H9 (cell line): ENCODE results near the gene NEK6. TPM values are rescaled to one million over a fixed set of nuclear protein-coding genes. Genes with fewer than 3 reads are reported as not detected.

ENCODE experiments used
- DNase-seq: peaks from one replicate; pipeline ENCODE4 v3.0.0-alpha.2; 2017
- H2AFZ ChIP-seq: one replicate; pipeline ENCODE4 v1.6.1; 2013; ENCODE audit warnings: mild to moderate bottlenecking, low read length, control low read depth, moderate library complexity
- H2AK5ac ChIP-seq: 2 replicates; pipeline ENCODE4 v1.6.1; 2013; ENCODE audit warnings: low read length, control low read depth, mixed read lengths; ENCODE audit not compliant: insufficient read length
- H2BK120ac ChIP-seq: one replicate; pipeline ENCODE4 v1.6.1; 2013; ENCODE audit warnings: low read depth, mild to moderate bottlenecking, low read length, control low read depth, inconsistent platforms; ENCODE audit not compliant: poor library complexity, severe bottlenecking
- H2BK12ac ChIP-seq: 2 replicates; pipeline ENCODE4 v1.6.1; 2013; ENCODE audit warnings: low read length, control low read depth, mixed read lengths, low read depth; ENCODE audit not compliant: insufficient read length
- H2BK15ac ChIP-seq: 2 replicates; pipeline ENCODE4 v1.6.1; 2013; ENCODE audit warnings: low read depth, low read length, control low read depth
- H2BK20ac ChIP-seq: one replicate; pipeline ENCODE4 v1.6.1; 2013; ENCODE audit warnings: low read depth, mild to moderate bottlenecking, low read length, control low read depth, inconsistent platforms; ENCODE audit not compliant: poor library complexity, severe bottlenecking
- H2BK5ac ChIP-seq: 2 replicates; pipeline ENCODE4 v1.6.1; 2013; ENCODE audit warnings: low read length, control low read depth, mixed read lengths; ENCODE audit not compliant: insufficient read length
- H3K14ac ChIP-seq: 2 replicates; pipeline ENCODE4 v1.6.1; 2013; ENCODE audit warnings: low read length, control low read depth; ENCODE audit not compliant: insufficient read depth
- H3K18ac ChIP-seq: 2 replicates; pipeline ENCODE4 v1.6.1; 2013; ENCODE audit warnings: low read depth, mild to moderate bottlenecking, mixed read lengths, low read length, control low read depth; ENCODE audit not compliant: insufficient read length
- H3K23ac ChIP-seq: 2 replicates; pipeline ENCODE4 v1.6.1; 2013; ENCODE audit warnings: low read length, control low read depth, mixed read lengths, low read depth; ENCODE audit not compliant: insufficient read length
- H3K23me2 ChIP-seq: 2 replicates; pipeline ENCODE4 v1.6.1; 2013; ENCODE audit warnings: low read depth, mild to moderate bottlenecking, mixed read lengths, low read length, control low read depth; ENCODE audit not compliant: insufficient read length, poor library complexity, severe bottlenecking
- H3K27ac ChIP-seq: 2 replicates; pipeline ENCODE4 v1.5.1; 2013; ENCODE audit warnings: low read length, control low read depth, mixed read lengths, low read depth; ENCODE audit not compliant: insufficient read length
- H3K27me3 ChIP-seq: 2 replicates; pipeline ENCODE4 v1.6.1; 2013; ENCODE audit warnings: low read length, control low read depth, inconsistent platforms; ENCODE audit not compliant: insufficient read depth
- H3K4ac ChIP-seq: 2 replicates; pipeline ENCODE4 v1.6.1; 2013; ENCODE audit warnings: low read depth, mild to moderate bottlenecking, control low read depth, inconsistent platforms, low read length, moderate library complexity
- H3K4me1 ChIP-seq: 2 replicates; pipeline ENCODE4 v1.6.1; 2013; ENCODE audit warnings: low read length, control low read depth, inconsistent platforms; ENCODE audit not compliant: insufficient read depth
- H3K4me2 ChIP-seq: 2 replicates; pipeline ENCODE4 v1.6.1; 2013; ENCODE audit warnings: low read length, control low read depth, mixed read lengths; ENCODE audit not compliant: insufficient read length, insufficient read depth
- H3K56ac ChIP-seq: 2 replicates; pipeline ENCODE4 v1.6.1; 2013; ENCODE audit warnings: low read depth, mild to moderate bottlenecking, mixed read lengths, low read length, control low read depth; ENCODE audit not compliant: insufficient read length
- H3K79me1 ChIP-seq: 2 replicates; pipeline ENCODE4 v1.6.1; 2013; ENCODE audit warnings: low read depth, mild to moderate bottlenecking, moderate library complexity, low read length, control low read depth, inconsistent platforms; ENCODE audit not compliant: insufficient read depth, poor library complexity, severe bottlenecking
- H3K79me2 ChIP-seq: 2 replicates; pipeline ENCODE4 v1.6.1; 2013; ENCODE audit warnings: low read length, control low read depth, inconsistent platforms; ENCODE audit not compliant: insufficient read depth
- H3K9ac ChIP-seq: 2 replicates; pipeline ENCODE4 v1.6.1; 2013; ENCODE audit warnings: low read length, control low read depth, mixed read lengths; ENCODE audit not compliant: insufficient read length; ENCODE audit errors: extremely low read depth
- H3K9me3 ChIP-seq: one replicate; pipeline ENCODE4 v1.6.1; 2013; ENCODE audit warnings: low read depth, low read length, inconsistent platforms; ENCODE audit not compliant: control insufficient read depth
- H3T11ph ChIP-seq: one replicate; pipeline ENCODE4 v1.6.1; 2013; ENCODE audit warnings: mild to moderate bottlenecking, low read length, control low read depth, inconsistent platforms
- H4K20me1 ChIP-seq: one replicate; pipeline ENCODE4 v1.6.1; 2013; ENCODE audit not compliant: control insufficient read depth, insufficient read length, insufficient read depth
- H4K5ac ChIP-seq: 2 replicates; pipeline ENCODE4 v1.6.1; 2013; ENCODE audit warnings: low read depth, mild to moderate bottlenecking, mixed read lengths, low read length, control low read depth; ENCODE audit not compliant: insufficient read length
- H4K8ac ChIP-seq: replicated peaks from 2 replicates; pipeline ENCODE4 v1.6.1; 2013; ENCODE audit warnings: low read length, control low read depth, mixed read lengths, low read depth; ENCODE audit not compliant: insufficient read length
- H4K91ac ChIP-seq: 2 replicates; pipeline ENCODE4 v1.6.1; 2013; ENCODE audit warnings: low read depth, mild to moderate bottlenecking, moderate library complexity, mixed read lengths, low read length, control low read depth; ENCODE audit not compliant: insufficient read length
- H3K27ac Mint-ChIP-seq, 3 experiments: 2 replicates in 2 of 3; 3 replicates in 1 of 3; pipeline ENCODE4 v1.8.0; 2020 to 2021; ENCODE audit warnings: mixed read lengths in 3 of 3, mild to moderate bottlenecking in 1 of 3, moderate library complexity in 1 of 3
- H3K27me3 Mint-ChIP-seq: 2 replicates; pipeline ENCODE4 v1.8.0; 2021; ENCODE audit warnings: low read depth, mild to moderate bottlenecking, moderate library complexity, mixed read lengths
- H3K36me3 Mint-ChIP-seq, 3 experiments: 2 replicates in 2 of 3; 3 replicates in 1 of 3; pipeline ENCODE4 v1.8.0; 2020 to 2021; ENCODE audit warnings: low read depth in 3 of 3, mixed read lengths in 3 of 3; ENCODE audit not compliant: insufficient read depth in 1 of 3
- H3K4me1 Mint-ChIP-seq, 2 experiments: 2 replicates each; pipeline ENCODE4 v1.8.0; 2020; ENCODE audit warnings: mixed read lengths in 2 of 2
- H3K4me3 Mint-ChIP-seq, 2 experiments: 2 replicates in 1 of 2; 3 replicates in 1 of 2; pipeline ENCODE4 v1.8.0; 2020 to 2021; ENCODE audit warnings: mild to moderate bottlenecking in 2 of 2, mixed read lengths in 2 of 2, moderate library complexity in 1 of 2
- H3K9me3 Mint-ChIP-seq, 2 experiments: 2 replicates in 1 of 2; 3 replicates in 1 of 2; pipeline ENCODE4 v1.8.0; 2020; ENCODE audit warnings: mild to moderate bottlenecking in 2 of 2, mixed read lengths in 2 of 2, moderate library complexity in 1 of 2
- CTCF ChIP-seq: fragments of 200-600 bp; sonication (generic); conservative IDR thresholded peaks from 3 replicates; pipeline ENCODE4 v1.8.0; 2021; ENCODE audit warnings: antibody characterized with exemption, mild to moderate bottlenecking
- WGBS: extraction: QIAGEN DNeasy Blood & Tissue Kit; methylation state at CpG from one replicate; pipeline ENCODE4 v1.1.7; 2013; ENCODE audit warnings: missing lambda C conversion rate, low lambda C conversion rate, mixed read lengths; ENCODE audit not compliant: insufficient read length; ENCODE audit errors: extremely low coverage; 5-methylcytosine and 5-hydroxymethylcytosine counted together
- total RNA-seq: library from RNA; stranded (reverse); gene quantifications from 2 replicates; pipeline ENCODE4 v1.2.1, GENCODE V29; 2021

The NEK6 gene
- total RNA-seq, 1 experiment from 2014 or later: 14.3 TPM

GRCh38 chr9:124274226-124274625, 16.5 kb downstream of the NEK6 start:
- H3K27ac ChIP-seq: no peak overlapping the region
- no peak overlapping the region for H3K18ac ChIP-seq
- no peak overlapping the region for H3K27ac Mint-ChIP-seq
- TF ChIP-seq CTCF: no peak
- peaks cover 15 to 36% of the 10 kb centered on the region in 2 experiments for H3K4me1 Mint-ChIP-seq
- H3K27me3 Mint-ChIP-seq: no peaks in the 10 kb centered on the region
- H3K56ac ChIP-seq: no peak overlapping the region
- no peak overlapping the region for H3K9ac ChIP-seq
- H3K79me2 ChIP-seq: no peaks in the 10 kb centered on the region
- no peak overlapping the region for H3K23ac ChIP-seq
- H3K4ac ChIP-seq: no peak overlapping the region
- H2BK15ac ChIP-seq: no peak overlapping the region
- H4K20me1 ChIP-seq: no peaks in the 10 kb centered on the region
- H3K27me3 ChIP-seq: no peaks in the 10 kb centered on the region
- no peaks in the 10 kb centered on the region for H3K23me2 ChIP-seq
- no peaks in the 10 kb centered on the region for H3K36me3 Mint-ChIP-seq
- H2BK5ac ChIP-seq: no peak overlapping the region
- H2BK20ac ChIP-seq: no peak overlapping the region
- no peaks in the 10 kb centered on the region for H3K9me3 ChIP-seq
- no peak overlapping the region for H3K4me2 ChIP-seq
- H2BK12ac ChIP-seq: no peak overlapping the region
- H3T11ph ChIP-seq: no peak overlapping the region
- no peaks in the 10 kb centered on the region; the same call in 1 of the 2 replicates for H3K4me1 ChIP-seq
- no peak overlapping the region for H3K14ac ChIP-seq
- H2AFZ ChIP-seq: no peak overlapping the region
- H3K4me3 Mint-ChIP-seq: no peak overlapping the region
- no peak overlapping the region for H4K5ac ChIP-seq
- H2AK5ac ChIP-seq: no peak overlapping the region
- WGBS: no CpG with 5 or more reads among the region's 6 CpGs
- no peak overlapping the region for H4K91ac ChIP-seq
- no peaks in the 10 kb centered on the region for H3K79me1 ChIP-seq
- no peak overlapping the region for H4K8ac ChIP-seq
- no peak for DNase-seq
- H3K9me3 Mint-ChIP-seq: no peaks in the 10 kb centered on the region
- no peak overlapping the region for H2BK120ac ChIP-seq
